Measurements from ENCODE around the gene KCNIP1.

The KCNIP1 gene

GRCh38 chr5:170590566-170590965 is 86.7 kb downstream of the KCNIP1 start:
- DNase-seq (ENCODE audit: low read depth in 2 of 2) = no peak
- TF ChIP-seq, protein P1, sequence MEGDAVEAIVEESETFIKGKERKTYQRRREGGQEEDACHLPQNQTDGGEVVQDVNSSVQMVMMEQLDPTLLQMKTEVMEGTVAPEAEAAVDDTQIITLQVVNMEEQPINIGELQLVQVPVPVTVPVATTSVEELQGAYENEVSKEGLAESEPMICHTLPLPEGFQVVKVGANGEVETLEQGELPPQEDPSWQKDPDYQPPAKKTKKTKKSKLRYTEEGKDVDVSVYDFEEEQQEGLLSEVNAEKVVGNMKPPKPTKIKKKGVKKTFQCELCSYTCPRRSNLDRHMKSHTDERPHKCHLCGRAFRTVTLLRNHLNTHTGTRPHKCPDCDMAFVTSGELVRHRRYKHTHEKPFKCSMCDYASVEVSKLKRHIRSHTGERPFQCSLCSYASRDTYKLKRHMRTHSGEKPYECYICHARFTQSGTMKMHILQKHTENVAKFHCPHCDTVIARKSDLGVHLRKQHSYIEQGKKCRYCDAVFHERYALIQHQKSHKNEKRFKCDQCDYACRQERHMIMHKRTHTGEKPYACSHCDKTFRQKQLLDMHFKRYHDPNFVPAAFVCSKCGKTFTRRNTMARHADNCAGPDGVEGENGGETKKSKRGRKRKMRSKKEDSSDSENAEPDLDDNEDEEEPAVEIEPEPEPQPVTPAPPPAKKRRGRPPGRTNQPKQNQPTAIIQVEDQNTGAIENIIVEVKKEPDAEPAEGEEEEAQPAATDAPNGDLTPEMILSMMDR (IDR thresholded peaks at IDR 0.05; ENCODE audit: low read depth, low read length) = no peak

GRCh38 chr5:170591054-170591453 is 87.2 kb downstream of the KCNIP1 start:
- peak in 1 of 2 donors; percentile 2 for DNase-seq (ENCODE audit: low read depth in 2 of 2)
- TF ChIP-seq, protein P1 (IDR thresholded peaks at IDR 0.05; ENCODE audit: low read depth, low read length) = no peak
- no peak overlapping the region for H3K4me3 ChIP-seq (replicated peaks in 1 of 2; ENCODE audit: low read depth in 2 of 2, low read length in 2 of 2)

More at GRCh38 chr5:170590566-170590965, 86.7 kb downstream of the KCNIP1 start:
- H3K4me3 ChIP-seq (replicated peaks in 1 of 2; ENCODE audit: low read depth in 2 of 2, low read length in 2 of 2) = no peak overlapping the region

DNA sequence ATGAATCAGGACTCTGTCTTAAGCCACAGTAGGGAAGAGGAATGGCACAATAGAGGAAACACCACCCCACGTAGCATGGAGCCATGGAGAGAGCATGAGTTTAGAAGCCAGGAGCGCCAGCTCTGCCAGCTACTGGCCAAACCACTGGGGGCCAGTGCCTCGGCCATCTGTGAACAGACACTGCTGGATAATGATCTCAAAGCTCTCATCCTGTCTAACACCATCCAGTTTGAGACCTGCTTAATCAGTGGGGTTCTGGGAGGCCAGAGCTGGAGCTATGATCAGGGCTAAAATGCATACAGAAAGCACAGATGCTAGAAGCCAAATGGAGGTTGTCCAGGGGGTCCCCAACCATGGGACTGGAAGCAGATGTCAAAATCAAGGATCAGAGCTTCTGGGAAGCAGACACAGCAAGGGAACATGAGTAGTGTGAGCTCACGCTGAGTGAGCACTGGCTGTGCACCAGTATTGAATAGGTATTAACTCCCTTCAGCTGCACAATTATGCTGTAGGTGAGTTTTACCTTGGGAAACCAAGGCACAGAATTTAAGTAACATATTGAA is 92.7 kb downstream of the KCNIP1 start:
- H3K4me3 ChIP-seq (replicated peaks in 1 of 2; ENCODE audit: low read depth in 2 of 2, low read length in 2 of 2) = no peak overlapping the region
- no peak for DNase-seq (ENCODE audit: low read depth in 2 of 2)
- TF ChIP-seq, protein P1 (IDR thresholded peaks at IDR 0.05; ENCODE audit: low read depth, low read length) = no peak

DNA sequence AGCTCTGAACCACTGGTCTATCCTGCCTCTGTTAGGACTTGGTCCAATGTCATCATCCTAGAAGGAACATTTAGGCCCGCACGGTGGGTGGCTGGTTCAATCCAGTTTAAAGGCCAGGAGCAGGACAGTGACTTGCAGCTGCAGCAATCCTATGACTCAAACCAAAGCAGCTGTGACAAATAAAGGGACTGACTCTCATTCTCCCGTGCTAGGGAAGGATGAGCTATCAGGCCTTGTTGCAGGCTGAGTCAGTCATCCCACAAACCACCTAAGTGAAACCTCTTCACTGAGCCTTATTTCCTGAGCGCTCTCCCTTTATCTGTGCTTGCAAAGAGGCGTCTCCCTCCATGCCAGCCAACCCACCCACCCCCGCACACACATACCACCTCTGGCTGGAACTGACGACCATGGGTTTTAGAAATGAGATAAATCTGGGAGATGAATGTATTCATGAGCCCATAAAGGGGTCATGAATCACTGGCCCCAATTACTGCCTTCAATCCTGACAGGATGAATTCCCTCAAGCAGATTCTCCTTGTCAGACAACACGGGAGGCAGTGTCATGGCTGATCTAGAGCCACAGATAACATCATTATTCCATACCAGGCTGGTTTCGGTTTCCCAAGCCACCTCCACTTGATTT is 93.4 kb downstream of the KCNIP1 start:
- peak; percentile 11 to 72 for DNase-seq (ENCODE audit: low read depth in 2 of 2)
- no peak overlapping the region for H3K4me3 ChIP-seq (replicated peaks in 1 of 2; ENCODE audit: low read depth in 2 of 2, low read length in 2 of 2)
- TF ChIP-seq, protein P1 (IDR thresholded peaks at IDR 0.05; ENCODE audit: low read depth, low read length) = no peak

DNA sequence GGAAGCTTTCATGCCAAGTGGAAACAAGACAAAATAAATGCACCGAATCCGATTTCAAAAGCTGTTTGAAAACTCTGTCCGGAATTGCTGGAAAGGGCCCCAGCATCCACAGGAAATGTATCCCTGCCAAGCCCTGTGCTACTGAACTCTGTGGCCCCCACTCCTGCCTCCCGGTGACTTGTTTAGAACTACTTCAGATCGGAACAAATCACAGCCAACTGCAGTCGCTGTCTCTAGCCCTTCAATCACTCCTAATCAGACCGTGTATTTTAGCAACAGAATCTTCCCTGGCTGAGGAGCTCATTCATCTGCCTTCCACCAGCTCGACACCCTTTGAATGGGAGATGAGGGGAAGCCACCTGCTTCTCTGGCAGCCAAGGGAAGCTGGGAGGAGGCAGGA is 94.1 kb downstream of the KCNIP1 start:
- no peak overlapping the region for H3K4me3 ChIP-seq (replicated peaks in 1 of 2; ENCODE audit: low read depth in 2 of 2, low read length in 2 of 2)
- TF ChIP-seq, protein P1 (IDR thresholded peaks at IDR 0.05; ENCODE audit: low read depth, low read length) = no peak
- DNase-seq (ENCODE audit: low read depth in 2 of 2) = peak; percentile 8 to 35

DNA sequence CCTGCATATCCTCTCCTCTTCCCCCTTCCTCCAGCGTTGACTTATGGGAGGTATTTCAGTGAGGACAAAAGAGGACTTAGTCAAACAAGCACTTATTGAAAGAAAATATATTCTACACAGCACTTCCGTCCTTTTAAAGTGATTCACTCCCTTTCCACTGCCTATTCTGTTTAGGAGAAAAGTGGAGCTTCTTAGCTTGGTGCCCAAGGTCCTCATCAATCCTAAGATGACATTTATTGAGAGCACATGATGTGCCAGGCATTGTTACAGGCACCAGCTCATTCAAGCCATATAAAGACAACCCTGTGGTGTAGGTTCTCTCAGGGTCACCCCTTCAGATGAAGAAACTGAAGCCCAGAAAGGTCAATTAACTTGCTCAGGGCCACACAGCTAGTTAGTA is 95.9 kb downstream of the KCNIP1 start:
- TF ChIP-seq, protein P1 (IDR thresholded peaks at IDR 0.05; ENCODE audit: low read depth, low read length) = no peak
- no peak overlapping the region for H3K4me3 ChIP-seq (replicated peaks in 1 of 2; ENCODE audit: low read depth in 2 of 2, low read length in 2 of 2)
- DNase-seq (ENCODE audit: low read depth in 2 of 2) = no peak
